HCT116 (cell line): ENCODE data around the gene DAND5. TPM values are rescaled to one million over a fixed set of nuclear protein-coding genes. Genes with fewer than 3 reads are reported as not detected.
A peak's percentile ranks its signal among the peaks of the same experiment; 100 is the strongest.

Experiments used
- ATAC-seq: fragments of 200-7000 bp; cut with Tn5 transposase; 2 replicates; pipeline ENCODE4 v1.9.1; 2020; ENCODE audit warnings: mild to moderate bottlenecking, moderate library complexity
- BruUV-seq: library from RNA; stranded (reverse); fragments of 400-500 nt; replicated peaks from 2 replicates; lab custom pipeline; 2021; lab: Mats Ljungman, UMichigan
- CTCF ChIA-PET: fragments of 300-600 bp; sonication (Branson Sonifier 250); formaldehyde crosslinking; loops from one replicate; lab custom pipeline; 2021; ENCODE audit warnings: antibody characterized with exemption; lab: Charles Lee
- POLR2A ChIA-PET: fragments of 300-600, 350-600 bp; sonication (Branson Sonifier 250); formaldehyde crosslinking; loops from one replicate; lab custom pipeline; 2021; ENCODE audit warnings: antibody characterized with exemption; lab: Charles Lee
- RAD21 ChIA-PET, 2 experiments: fragments of 300-600 bp; sonication (Branson Sonifier 250); formaldehyde crosslinking; loops; one replicate each; lab custom pipeline; 2023; ENCODE audit warnings: low total read pairs in 2 of 2; ENCODE audit not compliant: uncharacterized antibody in 2 of 2, unreplicated experiment in 2 of 2, low non-redundant PET in 1 of 2; lab: Charles Lee
- DNase-seq: peaks from one replicate; pipeline ENCODE4 v3.0.0-alpha.2; 2010; ENCODE audit warnings: low read depth, low spot score
- H2AFZ ChIP-seq: fragments of 200-600 bp; shearing (Covaris generic), sonication (generic); 2 replicates; pipeline ENCODE4 v1.6.1; 2017; ENCODE audit warnings: low read depth, mixed run types, mixed read lengths, antibody characterized with exemption, low read length; ENCODE audit not compliant: poor library complexity, severe bottlenecking
- H3K27ac ChIP-seq: 2 replicates; pipeline ENCODE4 v1.5.1; 2012; ENCODE audit warnings: low read depth, low read length
- H3K27me3 ChIP-seq: fragments of 200-600 bp; sonication (generic); 2 replicates; pipeline ENCODE4 v1.6.1; 2016; ENCODE audit warnings: mixed run types, low read length, mixed read lengths; ENCODE audit not compliant: insufficient read depth
- H3K36me3 ChIP-seq, 2 experiments: fragments of 200-500 bp in 1 of 2; fragments of 200-600 bp in 1 of 2; sonication (Bioruptor generic) in 1 of 2; sonication (generic) in 1 of 2; 2 replicates each; pipeline versions ENCODE4 v1.5.1 to v1.6.1; 2014 to 2016; ENCODE audit warnings: low read length in 2 of 2, inconsistent platforms in 1 of 2, mixed read lengths in 1 of 2, mixed run types in 1 of 2; ENCODE audit not compliant: insufficient read depth in 2 of 2, control insufficient read depth in 1 of 2
- H3K4me1 ChIP-seq, 2 experiments: fragments of 200-600 bp in 1 of 2; sonication (generic) in 1 of 2; 2 replicates each; pipeline versions ENCODE4 v1.5.1 to v1.6.1; 2012 to 2017; ENCODE audit warnings: low read length in 2 of 2, inconsistent platforms in 1 of 2, mild to moderate bottlenecking in 1 of 2, mixed read lengths in 1 of 2, mixed run types in 1 of 2, moderate library complexity in 1 of 2; ENCODE audit not compliant: insufficient read depth in 2 of 2, control insufficient read depth in 1 of 2
- H3K4me2 ChIP-seq: fragments of 200-600 bp; sonication (generic); 2 replicates; pipeline ENCODE4 v1.6.1; 2017; ENCODE audit warnings: mixed run types, low read length, mixed read lengths
- H3K4me3 ChIP-seq, 2 experiments: fragments of 200-600 bp in 1 of 2; sonication (generic) in 1 of 2; replicated peaks in 1 of 2; 2 replicates each; pipeline ENCODE4 v1.5.1; 2011 to 2016; ENCODE audit warnings: low read length in 2 of 2, control low read depth in 1 of 2, low read depth in 1 of 2, mild to moderate bottlenecking in 1 of 2, mixed read lengths in 1 of 2, mixed run types in 1 of 2
- H3K79me2 ChIP-seq: fragments of 200-600 bp; sonication (generic); 2 replicates; pipeline ENCODE4 v1.6.1; 2017; ENCODE audit warnings: mild to moderate bottlenecking, mixed run types, low read length, moderate library complexity, mixed read lengths; ENCODE audit not compliant: insufficient read depth
- H3K9ac ChIP-seq: fragments of 200-600 bp; sonication (generic); 2 replicates; pipeline ENCODE4 v1.6.1; 2016; ENCODE audit warnings: low read length, mixed read lengths
- H3K9me2 ChIP-seq: fragments of 200-600 bp; sonication (generic), shearing (Covaris generic); 2 replicates; pipeline ENCODE4 v1.6.1; 2017; ENCODE audit warnings: mixed run types, mild to moderate bottlenecking, moderate library complexity; ENCODE audit not compliant: insufficient read depth
- H3K9me3 ChIP-seq, 2 experiments: fragments of 200-500 bp in 1 of 2; fragments of 200-600 bp in 1 of 2; sonication (Bioruptor generic) in 1 of 2; sonication (generic) in 1 of 2; 2 replicates each; pipeline ENCODE4 v1.6.1; 2014 to 2017; ENCODE audit warnings: low read length in 2 of 2, mixed read lengths in 2 of 2, inconsistent platforms in 1 of 2, low read depth in 1 of 2, mild to moderate bottlenecking in 1 of 2, mixed run types in 1 of 2, moderate library complexity in 1 of 2; ENCODE audit not compliant: control insufficient read depth in 1 of 2, insufficient read depth in 1 of 2
- H4K20me1 ChIP-seq: fragments of 200-600 bp; sonication (generic), shearing (Covaris generic); 2 replicates; pipeline ENCODE4 v1.6.1; 2017; ENCODE audit warnings: mixed run types, mild to moderate bottlenecking, moderate library complexity; ENCODE audit not compliant: insufficient read depth
- CBX3 ChIP-seq: IDR thresholded peaks from 2 replicates; pipeline ENCODE4 v1.6.1; 2012; ENCODE audit warnings: low read depth
- CEBPB ChIP-seq: IDR thresholded peaks from 2 replicates; pipeline ENCODE4 v1.6.1; 2012; ENCODE audit warnings: low read depth
- MAX ChIP-seq: IDR thresholded peaks from 2 replicates; pipeline ENCODE4 v1.6.1; 2012
- POLR2AphosphoS5 ChIP-seq: IDR thresholded peaks from 2 replicates; pipeline ENCODE4 v1.6.1; 2011; ENCODE audit warnings: mild to moderate bottlenecking, low read depth, low read length, moderate library complexity
- SP1 ChIP-seq: IDR thresholded peaks from 2 replicates; pipeline ENCODE4 v1.6.1; 2012; ENCODE audit warnings: low read depth
- intact Hi-C: fragments of 100-400 bp; cut with micrococcal nuclease; formaldehyde crosslinking; loops from 2 replicates; pipeline ENCODE4 v1.10.0; 2022
- total RNA-seq: library from RNA; stranded (reverse); gene quantifications from one replicate; pipeline ENCODE4 v1.2.1, GENCODE V29; 2021; ENCODE audit not compliant: unreplicated experiment
- TF ChIP-seq, protein P1 (sequence below): IDR thresholded peaks from 2 replicates; pipeline ENCODE4 v1.6.1; 2012; ENCODE audit warnings: low read depth

Gene DAND5
- total RNA-seq, 1 experiment from 2014 or later: 0.25 TPM

GRCh38 chr19:12985049-12985776 lies 15.8 kb downstream of the DAND5 start:
- TF ChIP-seq POLR2AphosphoS5 (peak; percentile 43), MAX (peak; percentile 99), CEBPB (no peak), SP1 (no peak), CBX3 (no peak)
- TF ChIP-seq, protein P1, sequence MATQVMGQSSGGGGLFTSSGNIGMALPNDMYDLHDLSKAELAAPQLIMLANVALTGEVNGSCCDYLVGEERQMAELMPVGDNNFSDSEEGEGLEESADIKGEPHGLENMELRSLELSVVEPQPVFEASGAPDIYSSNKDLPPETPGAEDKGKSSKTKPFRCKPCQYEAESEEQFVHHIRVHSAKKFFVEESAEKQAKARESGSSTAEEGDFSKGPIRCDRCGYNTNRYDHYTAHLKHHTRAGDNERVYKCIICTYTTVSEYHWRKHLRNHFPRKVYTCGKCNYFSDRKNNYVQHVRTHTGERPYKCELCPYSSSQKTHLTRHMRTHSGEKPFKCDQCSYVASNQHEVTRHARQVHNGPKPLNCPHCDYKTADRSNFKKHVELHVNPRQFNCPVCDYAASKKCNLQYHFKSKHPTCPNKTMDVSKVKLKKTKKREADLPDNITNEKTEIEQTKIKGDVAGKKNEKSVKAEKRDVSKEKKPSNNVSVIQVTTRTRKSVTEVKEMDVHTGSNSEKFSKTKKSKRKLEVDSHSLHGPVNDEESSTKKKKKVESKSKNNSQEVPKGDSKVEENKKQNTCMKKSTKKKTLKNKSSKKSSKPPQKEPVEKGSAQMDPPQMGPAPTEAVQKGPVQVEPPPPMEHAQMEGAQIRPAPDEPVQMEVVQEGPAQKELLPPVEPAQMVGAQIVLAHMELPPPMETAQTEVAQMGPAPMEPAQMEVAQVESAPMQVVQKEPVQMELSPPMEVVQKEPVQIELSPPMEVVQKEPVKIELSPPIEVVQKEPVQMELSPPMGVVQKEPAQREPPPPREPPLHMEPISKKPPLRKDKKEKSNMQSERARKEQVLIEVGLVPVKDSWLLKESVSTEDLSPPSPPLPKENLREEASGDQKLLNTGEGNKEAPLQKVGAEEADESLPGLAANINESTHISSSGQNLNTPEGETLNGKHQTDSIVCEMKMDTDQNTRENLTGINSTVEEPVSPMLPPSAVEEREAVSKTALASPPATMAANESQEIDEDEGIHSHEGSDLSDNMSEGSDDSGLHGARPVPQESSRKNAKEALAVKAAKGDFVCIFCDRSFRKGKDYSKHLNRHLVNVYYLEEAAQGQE: no peak
- TF ChIP-seq, all 23 proteins: peak for 2
- ChIA-PET CTCF (interaction anchor here (0.6 to 2.3 kb wide), 7 partner anchors 44 to 160 kb away, joined by 3 to 23 read pairs (median 5); no protein-coding TSS in a partner anchor), RAD21 (interaction anchor here (0.8 to 1.3 kb wide), 7 partner anchors 20 to 108 kb away, joined by 3 to 10 read pairs (median 4); no protein-coding TSS in a partner anchor), POLR2A (interaction anchor here (0.6 to 1.4 kb wide), 5 partner anchors 20 to 887 kb away, joined by 3 to 6 read pairs (median 3); no protein-coding TSS in a partner anchor)
- H3K4me3 ChIP-seq: peak overlapping the region in 1 of 2 experiments; percentile 4; a peak in 1 of 4 replicates
- peak overlapping the region; percentile 26; the same call in 1 of the 2 replicates for H3K9ac ChIP-seq
- H3K27me3 ChIP-seq: no peaks in the 10 kb centered on the region
- H3K4me1 ChIP-seq: peaks cover 21 to 28% of the 10 kb centered on the region in 2 experiments; a peak in 3 of 4 replicates
- no peaks in the 10 kb centered on the region for H4K20me1 ChIP-seq
- H3K79me2 ChIP-seq: no peaks in the 10 kb centered on the region
- peak overlapping the region; percentile 64 for H3K4me2 ChIP-seq
- no peaks in the 10 kb centered on the region for H3K9me2 ChIP-seq
- DNase-seq (peak; percentile 70), ATAC-seq (peak; percentile 78)
- BruUV-seq: no TSS peak
- no peak overlapping the region for H3K27ac ChIP-seq
- intact Hi-C loops: no loop called here
- H3K36me3 ChIP-seq: no peaks in the 10 kb centered on the region
- H2AFZ ChIP-seq: no peak overlapping the region
- H3K9me3 ChIP-seq: no peaks in the 10 kb centered on the region
